WI38 (cell line): ENCODE measurements around the gene SYTL1.
A peak's percentile ranks its signal among the peaks of the same experiment; 100 is the strongest.

Source experiments
- H3K4me3 ChIP-seq: 2 replicates; pipeline ENCODE4 v1.5.1; 2011; ENCODE audit warnings: low read depth, mild to moderate bottlenecking, control low read depth, low read length
- TF ChIP-seq, protein P1 (sequence below): IDR thresholded peaks from 2 replicates; pipeline ENCODE4 v1.5.1; 2012; ENCODE audit warnings: low read depth, mild to moderate bottlenecking, control low read depth, low read length

Gene SYTL1

DNA sequence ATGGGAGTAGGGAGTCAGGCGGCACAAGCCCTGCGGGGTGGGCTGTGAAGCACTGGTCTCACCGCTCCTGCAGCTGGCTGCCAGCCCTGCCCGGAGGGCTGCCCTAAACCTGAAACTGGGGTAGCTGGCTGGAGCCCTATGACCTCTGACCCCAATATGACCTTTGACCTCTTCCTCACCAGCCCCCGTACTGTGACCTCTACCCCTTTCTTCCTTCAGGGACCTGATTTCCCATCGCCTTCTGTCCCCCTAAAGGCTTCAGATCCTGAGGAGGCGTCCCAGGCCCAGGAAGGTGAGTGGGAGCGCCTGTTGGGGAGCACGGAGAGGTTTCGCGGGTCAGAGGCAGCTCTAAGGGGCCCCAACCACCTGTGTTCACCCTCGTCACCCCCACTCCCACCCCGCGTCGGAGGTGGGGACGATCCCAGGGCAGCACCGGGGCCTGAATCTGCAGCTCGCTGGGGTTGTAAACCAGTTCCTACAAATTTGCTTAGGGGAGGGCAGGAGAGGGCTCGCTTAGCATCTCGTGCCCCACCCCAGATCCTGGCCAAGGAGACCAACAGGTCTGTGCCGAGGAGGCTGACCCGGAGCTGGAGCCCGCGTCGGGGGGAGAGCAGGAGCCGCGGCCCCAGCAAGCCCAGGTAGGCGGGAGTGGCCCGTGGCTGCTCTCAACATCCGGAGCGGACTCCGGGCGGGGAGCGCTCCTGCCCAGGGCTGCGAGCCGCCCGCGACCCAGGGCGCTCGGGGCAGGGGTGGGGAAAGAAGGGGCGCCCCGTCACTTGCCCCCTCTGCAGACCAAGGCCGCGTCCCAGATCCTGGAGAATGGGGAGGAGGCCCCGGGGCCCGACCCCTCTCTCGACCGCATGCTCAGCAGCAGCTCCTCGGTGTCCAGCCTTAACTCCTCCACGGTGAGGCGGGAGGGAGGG lies 7.3 kb downstream of the SYTL1 start:
- TF ChIP-seq, protein P1, sequence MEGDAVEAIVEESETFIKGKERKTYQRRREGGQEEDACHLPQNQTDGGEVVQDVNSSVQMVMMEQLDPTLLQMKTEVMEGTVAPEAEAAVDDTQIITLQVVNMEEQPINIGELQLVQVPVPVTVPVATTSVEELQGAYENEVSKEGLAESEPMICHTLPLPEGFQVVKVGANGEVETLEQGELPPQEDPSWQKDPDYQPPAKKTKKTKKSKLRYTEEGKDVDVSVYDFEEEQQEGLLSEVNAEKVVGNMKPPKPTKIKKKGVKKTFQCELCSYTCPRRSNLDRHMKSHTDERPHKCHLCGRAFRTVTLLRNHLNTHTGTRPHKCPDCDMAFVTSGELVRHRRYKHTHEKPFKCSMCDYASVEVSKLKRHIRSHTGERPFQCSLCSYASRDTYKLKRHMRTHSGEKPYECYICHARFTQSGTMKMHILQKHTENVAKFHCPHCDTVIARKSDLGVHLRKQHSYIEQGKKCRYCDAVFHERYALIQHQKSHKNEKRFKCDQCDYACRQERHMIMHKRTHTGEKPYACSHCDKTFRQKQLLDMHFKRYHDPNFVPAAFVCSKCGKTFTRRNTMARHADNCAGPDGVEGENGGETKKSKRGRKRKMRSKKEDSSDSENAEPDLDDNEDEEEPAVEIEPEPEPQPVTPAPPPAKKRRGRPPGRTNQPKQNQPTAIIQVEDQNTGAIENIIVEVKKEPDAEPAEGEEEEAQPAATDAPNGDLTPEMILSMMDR, result no peak
- peak overlapping the region; percentile 53 for H3K4me3 ChIP-seq

DNA sequence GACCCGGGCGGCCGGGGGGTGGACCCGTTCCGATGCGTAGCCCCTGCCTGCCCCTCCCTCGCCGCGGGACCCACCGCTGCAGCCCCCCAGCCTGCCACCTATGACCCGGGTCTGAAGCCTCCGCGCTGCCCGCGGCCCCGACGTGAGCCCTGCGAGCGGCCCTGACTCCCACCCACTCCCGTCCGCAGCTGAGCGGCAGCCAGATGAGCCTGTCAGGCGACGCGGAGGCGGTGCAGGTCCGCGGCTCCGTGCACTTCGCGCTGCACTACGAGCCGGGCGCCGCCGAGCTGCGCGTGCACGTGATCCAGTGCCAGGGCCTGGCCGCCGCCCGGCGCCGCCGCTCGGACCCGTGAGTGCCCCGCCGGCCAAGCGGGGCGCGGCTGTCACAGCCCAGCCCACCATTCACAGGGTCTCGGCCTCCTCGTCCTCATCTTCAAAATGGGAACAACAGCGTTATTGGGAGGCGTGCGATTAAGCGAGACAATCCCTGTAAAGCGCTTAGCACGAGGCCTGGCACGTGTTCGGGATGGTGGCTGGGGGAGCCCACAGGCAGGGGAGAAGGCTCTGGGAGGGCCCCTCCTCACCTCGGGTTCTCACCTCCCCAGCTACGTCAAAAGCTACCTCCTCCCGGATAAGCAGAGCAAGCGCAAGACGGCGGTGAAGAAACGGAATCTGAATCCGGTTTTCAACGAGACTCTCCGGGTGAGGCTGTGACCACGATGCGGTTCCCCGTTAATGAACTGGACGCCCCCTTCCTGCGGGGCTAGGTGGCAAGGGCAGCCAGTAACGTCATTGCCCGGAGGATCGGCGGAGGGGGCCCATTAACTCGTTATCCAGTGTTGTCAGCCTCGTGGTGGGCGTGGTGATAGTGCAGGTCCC lies 8.2 kb downstream of the SYTL1 start:
- peak overlapping the region; percentile 53 for H3K4me3 ChIP-seq
- TF ChIP-seq, protein P1, result no peak

DNA sequence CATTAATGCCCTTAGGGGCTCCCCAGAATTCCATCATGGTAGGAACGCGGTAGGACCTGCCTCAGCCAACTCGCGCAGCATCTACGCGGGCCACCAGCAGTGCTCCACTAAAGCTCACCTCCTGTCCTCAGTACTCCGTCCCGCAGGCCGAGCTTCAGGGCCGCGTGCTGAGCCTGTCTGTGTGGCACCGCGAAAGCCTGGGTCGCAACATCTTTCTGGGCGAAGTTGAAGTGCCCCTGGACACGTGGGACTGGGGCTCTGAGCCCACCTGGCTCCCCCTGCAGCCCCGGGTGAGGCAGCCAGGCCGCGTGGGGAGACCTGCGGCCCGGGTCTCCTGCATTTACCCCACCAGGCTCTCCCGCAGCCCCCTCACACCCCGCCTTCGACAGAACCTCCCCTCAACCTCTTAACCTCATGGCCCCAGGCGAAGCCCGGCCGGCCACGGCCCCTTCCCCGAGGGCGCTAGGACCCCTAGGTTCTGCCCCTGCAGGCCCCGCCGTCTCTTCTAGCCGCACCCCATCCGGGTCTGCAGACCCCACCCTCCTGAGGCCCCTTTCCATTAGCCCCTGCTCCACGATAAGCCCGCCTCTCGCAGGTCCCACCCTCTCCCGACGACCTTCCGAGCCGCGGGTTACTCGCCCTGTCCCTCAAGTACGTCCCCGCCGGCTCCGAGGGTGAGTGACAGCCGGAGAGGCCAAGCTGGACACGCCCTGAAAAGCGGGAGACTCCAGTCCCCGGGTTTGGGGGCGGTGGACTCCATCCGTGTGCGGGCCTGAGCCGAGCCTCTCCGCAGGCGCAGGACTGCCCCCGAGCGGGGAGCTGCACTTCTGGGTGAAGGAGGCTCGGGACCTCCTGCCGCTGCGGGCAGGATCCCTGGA lies 9.1 kb downstream of the SYTL1 start:
- no peak overlapping the region for H3K4me3 ChIP-seq

DNA sequence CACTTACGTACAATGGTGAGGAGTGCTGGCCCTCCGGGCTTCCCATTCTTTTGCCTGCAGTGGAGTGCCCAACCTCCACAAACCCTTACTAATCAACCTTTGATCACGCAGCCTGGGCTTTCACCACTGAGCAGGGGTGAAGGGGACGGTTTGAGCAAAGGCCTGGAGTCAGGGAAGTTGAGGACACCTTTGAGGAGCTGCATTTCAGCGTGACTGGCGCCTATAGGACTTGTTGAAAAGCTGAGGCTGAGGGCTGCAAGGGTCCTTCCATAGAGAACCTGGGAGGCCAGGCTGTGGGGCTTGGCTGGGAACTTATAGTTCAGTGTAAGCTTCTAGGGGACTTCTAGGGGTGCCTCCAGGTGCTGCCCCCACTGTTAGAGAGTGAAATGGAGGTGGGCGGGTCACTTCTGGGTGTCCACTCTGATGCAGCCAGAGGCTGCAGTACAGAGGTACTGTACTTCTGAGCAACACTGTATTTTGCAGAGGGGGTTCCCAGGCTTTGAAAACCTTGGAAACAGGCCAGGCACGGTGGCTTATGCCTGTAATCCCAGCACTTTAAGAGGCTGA lies 9.8 kb downstream of the SYTL1 start:
- TF ChIP-seq, protein P1, result no peak
- no peak overlapping the region for H3K4me3 ChIP-seq

More for the DNA sequence above, 9.1 kb downstream of the SYTL1 start:
- TF ChIP-seq, protein P1, result no peak

DNA sequence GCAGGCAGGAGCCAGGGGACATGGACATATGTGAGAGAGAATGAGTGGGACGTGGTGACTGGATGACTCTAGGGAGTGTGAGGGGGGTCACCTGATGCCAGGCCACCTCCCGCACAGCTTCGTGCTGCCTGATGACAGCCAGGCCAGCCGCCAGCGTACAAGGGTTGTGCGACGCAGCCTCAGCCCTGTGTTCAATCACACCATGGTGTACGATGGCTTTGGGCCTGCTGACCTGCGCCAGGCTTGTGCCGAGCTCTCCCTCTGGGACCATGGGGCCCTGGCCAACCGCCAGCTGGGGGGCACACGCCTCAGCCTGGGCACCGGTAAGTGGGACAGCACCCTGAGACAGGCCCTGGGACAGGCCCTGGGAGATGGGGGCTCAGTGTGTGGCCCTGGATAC lies 11.3 kb downstream of the SYTL1 start:
- no peak overlapping the region for H3K4me3 ChIP-seq
- TF ChIP-seq, protein P1, result no peak

DNA sequence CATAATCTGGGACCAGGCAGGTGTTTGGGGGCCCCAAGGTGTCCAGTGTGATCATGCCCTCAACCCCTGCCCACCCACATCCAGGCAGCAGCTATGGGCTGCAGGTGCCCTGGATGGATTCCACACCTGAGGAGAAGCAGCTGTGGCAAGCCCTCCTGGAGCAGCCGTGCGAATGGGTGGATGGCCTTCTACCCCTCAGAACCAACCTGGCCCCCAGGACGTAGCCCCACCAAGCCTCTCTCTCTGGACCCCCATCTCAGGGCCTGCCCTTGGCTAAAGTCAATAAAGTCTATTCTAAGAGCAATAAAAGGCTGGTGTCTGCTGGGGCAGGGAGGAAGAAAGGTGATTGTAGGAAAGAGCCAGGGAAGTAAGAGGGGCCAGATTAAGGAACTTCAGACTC lies 11.8 kb downstream of the SYTL1 start:
- TF ChIP-seq, protein P1, result no peak
- no peak overlapping the region for H3K4me3 ChIP-seq
